ENCODE results near the gene SLC2A9. TPM values are rescaled to one million over a fixed set of nuclear protein-coding genes. Genes with fewer than 3 reads are reported as not detected.

The SLC2A9 gene
- total RNA-seq, 2 donors from 2014 or later: 9.8 to 15.3 TPM

- Histone ChIP-seq H3K27me3 (replicated peaks; ENCODE audit: insufficient read depth) (no peaks in the 10 kb centered on the region), H3K36me3 (no peaks in the 10 kb centered on the region), H3K9me3 (no peaks in the 10 kb centered on the region), H3K4me1 (replicated peaks) (peaks cover 7% of the 10 kb centered on the region), H3K4me3 (no peak overlapping the region), H3K27ac (no peak overlapping the region)
- no peak for DNase-seq (ENCODE audit: low spot score)
- WGBS: 85% methylated on average over 11 of the region's 11 CpGs
- intact Hi-C loops (cut with DNase I): loop anchor here (10.0 kb wide), 3 partner anchors 138 to 388 kb away; no protein-coding TSS in a partner anchor
- TF ChIP-seq POLR2AphosphoS5 (IDR thresholded peaks at IDR 0.05) (no peak), POLR2A (IDR thresholded peaks at IDR 0.05) (no peak), CTCF (IDR thresholded peaks at IDR 0.05) (no peak)
These were observed 4.0 kb downstream of the SLC2A9 start for GRCh38 chr4:10017037-10017893.

DNA sequence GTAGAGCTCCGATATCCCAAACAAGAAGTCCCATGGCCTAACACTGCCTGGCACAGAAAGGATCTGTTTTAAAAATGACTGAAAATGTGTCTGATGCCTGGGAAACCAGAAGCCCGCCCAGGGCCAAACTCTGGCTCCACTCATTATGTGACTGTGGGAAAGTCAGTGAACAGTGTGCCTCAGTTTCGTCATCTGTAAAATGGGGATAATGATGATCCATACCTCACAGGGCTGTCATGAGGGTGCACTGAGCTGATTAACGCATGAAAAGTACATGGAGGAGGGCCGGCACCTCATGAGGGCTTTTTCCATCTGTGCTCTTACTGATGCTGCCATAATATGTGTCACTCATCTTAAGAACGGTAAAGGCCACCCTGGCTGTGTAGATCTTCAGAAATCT, 5.1 kb downstream of the SLC2A9 start:
- no peak for TF ChIP-seq POLR2A (IDR thresholded peaks at IDR 0.05)
- no peak for TF ChIP-seq CTCF (IDR thresholded peaks at IDR 0.05)
- TF ChIP-seq POLR2AphosphoS5 (IDR thresholded peaks at IDR 0.05): no peak
- intact Hi-C loops (cut with DNase I): loop anchor here (10.0 kb wide), 3 partner anchors 139 to 389 kb away; no protein-coding TSS in a partner anchor
- Histone ChIP-seq H3K36me3 (no peaks in the 10 kb centered on the region), H3K4me3 (no peak overlapping the region), H3K27me3 (replicated peaks; ENCODE audit: insufficient read depth) (no peaks in the 10 kb centered on the region), H3K27ac (no peak overlapping the region), H3K4me1 (replicated peaks) (peaks cover 7% of the 10 kb centered on the region), H3K9me3 (no peaks in the 10 kb centered on the region)
- WGBS: 64% methylated on average over 6 of the region's 6 CpGs
- DNase-seq (ENCODE audit: low spot score): no peak

- Histone ChIP-seq H3K4me3 (no peak overlapping the region), H3K27ac (no peak overlapping the region), H3K9me3 (no peaks in the 10 kb centered on the region), H3K36me3 (no peaks in the 10 kb centered on the region), H3K4me1 (replicated peaks) (peaks cover 7% of the 10 kb centered on the region), H3K27me3 (replicated peaks; ENCODE audit: insufficient read depth) (no peaks in the 10 kb centered on the region)
- intact Hi-C loops (cut with DNase I): loop anchor here (2.0 to 10.0 kb wide), 4 partner anchors 140 to 390 kb away; no protein-coding TSS in a partner anchor
- 44% methylated on average over 7 of the region's 7 CpGs for WGBS
- DNase-seq (ENCODE audit: low spot score): peak; percentile 44
- TF ChIP-seq CTCF (IDR thresholded peaks at IDR 0.05) (peak; percentile 37 to 67 (median 58)), POLR2A (IDR thresholded peaks at IDR 0.05) (no peak)
These were observed 6.0 kb downstream of the SLC2A9 start for GRCh38 chr4:10015140-10015753.

GRCh38 chr4:10013722-10014121, 7.6 kb downstream of the SLC2A9 start:
- H3K4me1 ChIP-seq (replicated peaks): no peaks in the 10 kb centered on the region
- no peaks in the 10 kb centered on the region for H3K36me3 ChIP-seq
- DNase-seq (ENCODE audit: low spot score): peak; percentile 56
- no peaks in the 10 kb centered on the region for H3K9me3 ChIP-seq
- no peak for TF ChIP-seq POLR2AphosphoS5 (IDR thresholded peaks at IDR 0.05)
- TF ChIP-seq CTCF (IDR thresholded peaks at IDR 0.05): peak in 2 of 4 experiments; percentile 55 to 65
- no peak overlapping the region for H3K4me3 ChIP-seq
- intact Hi-C loops (cut with DNase I): loop anchor here (2.0 to 10.0 kb wide), 4 partner anchors 141 to 391 kb away; no protein-coding TSS in a partner anchor
- 63% methylated on average over 6 of the region's 6 CpGs for WGBS
- no peaks in the 10 kb centered on the region for H3K27me3 ChIP-seq (replicated peaks; ENCODE audit: insufficient read depth)
- H3K27ac ChIP-seq: no peak overlapping the region
